ENCODE data around the gene YWHAH. TPM values are rescaled to one million over a fixed set of nuclear protein-coding genes. Genes with fewer than 3 reads are reported as not detected.

The YWHAH gene
- total RNA-seq, 2 donors from 2014 or later, result 47.9 to 92.0 TPM

GRCh38 chr22:31933406-31933805 lies 10.9 kb upstream of the YWHAH start:
- no peaks in the 10 kb centered on the region for H3K36me3 ChIP-seq
- no peak for DNase-seq (ENCODE audit: low spot score)
- H3K27me3 ChIP-seq, result no peaks in the 10 kb centered on the region
- no peaks in the 10 kb centered on the region for H3K9me3 ChIP-seq
- no peaks in the 10 kb centered on the region for H3K4me1 ChIP-seq
- no peak for TF ChIP-seq CTCF (IDR thresholded peaks at IDR 0.05)
- no peak overlapping the region for H3K27ac ChIP-seq
- no peak overlapping the region for H3K4me3 ChIP-seq

- no peaks in the 10 kb centered on the region for H3K36me3 ChIP-seq
- no peaks in the 10 kb centered on the region for H3K9me3 ChIP-seq
- no peak for DNase-seq (ENCODE audit: low spot score)
- H3K4me3 ChIP-seq, result no peak overlapping the region
- H3K27me3 ChIP-seq, result no peaks in the 10 kb centered on the region
- H3K27ac ChIP-seq, result no peak overlapping the region
- no peak for TF ChIP-seq CTCF (IDR thresholded peaks at IDR 0.05)
- no peaks in the 10 kb centered on the region for H3K4me1 ChIP-seq
Measured at GRCh38 chr22:31933816-31934482, 10.4 kb upstream of the YWHAH start.

GRCh38 chr22:31935961-31936635 lies 8.2 kb upstream of the YWHAH start:
- Histone ChIP-seq H3K27ac (no peak overlapping the region), H3K9me3 (no peaks in the 10 kb centered on the region), H3K27me3 (no peaks in the 10 kb centered on the region), H3K4me1 (no peaks in the 10 kb centered on the region), H3K4me3 (no peak overlapping the region), H3K36me3 (no peaks in the 10 kb centered on the region)
- no peak for DNase-seq (ENCODE audit: low spot score)
- TF ChIP-seq CTCF (IDR thresholded peaks at IDR 0.05), result no peak

- no peak for DNase-seq (ENCODE audit: low spot score)
- H3K27ac ChIP-seq, result no peak overlapping the region
- no peaks in the 10 kb centered on the region for H3K9me3 ChIP-seq
Measured at GRCh38 chr22:31937341-31937740, 7.0 kb upstream of the YWHAH start.

GRCh38 chr22:31938296-31938695 lies 6.0 kb upstream of the YWHAH start:
- Histone ChIP-seq H3K9me3 (no peaks in the 10 kb centered on the region), H3K4me1 (no peaks in the 10 kb centered on the region), H3K4me3 (no peak overlapping the region), H3K36me3 (no peaks in the 10 kb centered on the region), H3K27ac (no peak overlapping the region), H3K27me3 (no peaks in the 10 kb centered on the region)
- DNase-seq (ENCODE audit: low spot score), result no peak
- no peak for TF ChIP-seq CTCF (IDR thresholded peaks at IDR 0.05)

More at GRCh38 chr22:31937341-31937740, 7.0 kb upstream of the YWHAH start:
- no peak overlapping the region for H3K4me3 ChIP-seq
- H3K27me3 ChIP-seq, result no peaks in the 10 kb centered on the region
- no peaks in the 10 kb centered on the region for H3K4me1 ChIP-seq
- no peak for TF ChIP-seq CTCF (IDR thresholded peaks at IDR 0.05)
- H3K36me3 ChIP-seq, result no peaks in the 10 kb centered on the region
